Measurements from ENCODE around the gene THAP8.

Gene THAP8

GRCh38 chr19:36054119-36054732 is at the start of gene THAP8:
THAP8 (minus strand) TSS chr19:36054285; CDS start chr19:36054217, 68 bp downstream.
- peak; percentile 97 for DNase-seq
- in situ Hi-C loops (cut with HindIII; ENCODE audit: low pct_ligation_motif_present, low pct_unique_long_range_greater_than_20kb, low sequenced_read_pairs): no loop called here

GRCh38 chr19:36103040-36103626 is 49.0 kb upstream of the THAP8 start:
- in situ Hi-C loops (cut with HindIII; ENCODE audit: low pct_ligation_motif_present, low pct_unique_long_range_greater_than_20kb, low sequenced_read_pairs): no loop called here
- DNase-seq: no peak

GRCh38 chr19:36101550-36102327 is 47.7 kb upstream of the THAP8 start:
- DNase-seq: no peak
- in situ Hi-C loops (cut with HindIII; ENCODE audit: low pct_ligation_motif_present, low pct_unique_long_range_greater_than_20kb, low sequenced_read_pairs): no loop called here

GRCh38 chr19:36100476-36100875 is 46.4 kb upstream of the THAP8 start:
- DNase-seq: no peak
- in situ Hi-C loops (cut with HindIII; ENCODE audit: low pct_ligation_motif_present, low pct_unique_long_range_greater_than_20kb, low sequenced_read_pairs): no loop called here

GRCh38 chr19:36099166-36099785 is 45.2 kb upstream of the THAP8 start:
- no peak for DNase-seq
- in situ Hi-C loops (cut with HindIII; ENCODE audit: low pct_ligation_motif_present, low pct_unique_long_range_greater_than_20kb, low sequenced_read_pairs): no loop called here

GRCh38 chr19:36097036-36097435 is 43.0 kb upstream of the THAP8 start:
- in situ Hi-C loops (cut with HindIII; ENCODE audit: low pct_ligation_motif_present, low pct_unique_long_range_greater_than_20kb, low sequenced_read_pairs): no loop called here
- DNase-seq: no peak

GRCh38 chr19:36093687-36094086 is 39.6 kb upstream of the THAP8 start:
- DNase-seq: no peak
- in situ Hi-C loops (cut with HindIII; ENCODE audit: low pct_ligation_motif_present, low pct_unique_long_range_greater_than_20kb, low sequenced_read_pairs): no loop called here

- DNase-seq: no peak
- in situ Hi-C loops (cut with HindIII; ENCODE audit: low pct_ligation_motif_present, low pct_unique_long_range_greater_than_20kb, low sequenced_read_pairs): no loop called here
Observed at GRCh38 chr19:36093146-36093662, 39.1 kb upstream of the THAP8 start.

GRCh38 chr19:36092566-36092965 is 38.5 kb upstream of the THAP8 start:
- no peak for DNase-seq
- in situ Hi-C loops (cut with HindIII; ENCODE audit: low pct_ligation_motif_present, low pct_unique_long_range_greater_than_20kb, low sequenced_read_pairs): no loop called here

- DNase-seq: no peak
- in situ Hi-C loops (cut with HindIII; ENCODE audit: low pct_ligation_motif_present, low pct_unique_long_range_greater_than_20kb, low sequenced_read_pairs): no loop called here
Observed at GRCh38 chr19:36090910-36091695, 37.0 kb upstream of the THAP8 start.

- DNase-seq: no peak
- in situ Hi-C loops (cut with HindIII; ENCODE audit: low pct_ligation_motif_present, low pct_unique_long_range_greater_than_20kb, low sequenced_read_pairs): no loop called here
Observed at GRCh38 chr19:36089847-36090246, 35.8 kb upstream of the THAP8 start.

- in situ Hi-C loops (cut with HindIII; ENCODE audit: low pct_ligation_motif_present, low pct_unique_long_range_greater_than_20kb, low sequenced_read_pairs): no loop called here
- DNase-seq: no peak
Observed at GRCh38 chr19:36086326-36086725, 32.2 kb upstream of the THAP8 start.

- in situ Hi-C loops (cut with HindIII; ENCODE audit: low pct_ligation_motif_present, low pct_unique_long_range_greater_than_20kb, low sequenced_read_pairs): no loop called here
- no peak for DNase-seq
Observed at GRCh38 chr19:36084231-36085009, 30.3 kb upstream of the THAP8 start.

GRCh38 chr19:36082916-36083315 is 28.8 kb upstream of the THAP8 start:
- in situ Hi-C loops (cut with HindIII; ENCODE audit: low pct_ligation_motif_present, low pct_unique_long_range_greater_than_20kb, low sequenced_read_pairs): no loop called here

GRCh38 chr19:36081894-36082293 is 27.8 kb upstream of the THAP8 start:
- no peak for DNase-seq
- in situ Hi-C loops (cut with HindIII; ENCODE audit: low pct_ligation_motif_present, low pct_unique_long_range_greater_than_20kb, low sequenced_read_pairs): no loop called here

More at GRCh38 chr19:36082916-36083315, 28.8 kb upstream of the THAP8 start:
- no peak for DNase-seq

GRCh38 chr19:36081385-36081784 is 27.3 kb upstream of the THAP8 start:
- in situ Hi-C loops (cut with HindIII; ENCODE audit: low pct_ligation_motif_present, low pct_unique_long_range_greater_than_20kb, low sequenced_read_pairs): no loop called here
- DNase-seq: no peak

- in situ Hi-C loops (cut with HindIII; ENCODE audit: low pct_ligation_motif_present, low pct_unique_long_range_greater_than_20kb, low sequenced_read_pairs): no loop called here
Observed at GRCh38 chr19:36079389-36079945, 25.4 kb upstream of the THAP8 start.

More at GRCh38 chr19:36079389-36079945, 25.4 kb upstream of the THAP8 start:
- DNase-seq: no peak

Data from ACHN (cell line).